Hepatocyte (in vitro differentiated cells): ENCODE measurements around the gene OSR1. TPM values are rescaled to one million over a fixed set of nuclear protein-coding genes. Genes with fewer than 3 reads are reported as not detected.
A peak's percentile ranks its signal among the peaks of the same experiment; 100 is the strongest.

Source experiments
- DNase-seq: peaks from one replicate; pipeline ENCODE4 v3.0.0-alpha.2; 2016; ENCODE audit warnings: low spot score
- H2AFZ ChIP-seq: fragments of 200-600 bp; sonication (generic); 2 replicates; pipeline ENCODE4 v1.6.0; 2016; ENCODE audit warnings: antibody characterized with exemption, mild to moderate bottlenecking
- H3K27ac ChIP-seq: fragments of 200-600 bp; sonication (generic); 2 replicates; pipeline ENCODE4 v1.5.1; 2016; ENCODE audit warnings: mild to moderate bottlenecking
- H3K27me3 ChIP-seq: fragments of 200-600 bp; sonication (generic); 2 replicates; pipeline ENCODE4 v1.6.1; 2016
- H3K36me3 ChIP-seq: fragments of 200-600 bp; sonication (generic); replicated peaks from 2 replicates; pipeline ENCODE4 v1.5.1; 2016; ENCODE audit warnings: low read depth; ENCODE audit not compliant: insufficient read depth
- H3K4me1 ChIP-seq: fragments of 200-600 bp; sonication (generic); 2 replicates; pipeline ENCODE4 v1.5.1; 2016; ENCODE audit warnings: mild to moderate bottlenecking, moderate library complexity; ENCODE audit not compliant: insufficient read depth
- H3K4me2 ChIP-seq: fragments of 200-600 bp; sonication (generic); 2 replicates; pipeline ENCODE4 v1.6.0; 2016
- H3K4me3 ChIP-seq: fragments of 200-600 bp; sonication (generic); 2 replicates; pipeline ENCODE4 v1.5.1; 2016; ENCODE audit warnings: mild to moderate bottlenecking
- H3K79me2 ChIP-seq: fragments of 200-600 bp; sonication (generic); 2 replicates; pipeline ENCODE4 v1.6.0; 2017; ENCODE audit warnings: mild to moderate bottlenecking
- H3K9me2 ChIP-seq: fragments of 200-600 bp; sonication (generic); replicated peaks from 2 replicates; pipeline ENCODE4 v1.6.0; 2017; ENCODE audit warnings: mild to moderate bottlenecking; ENCODE audit not compliant: insufficient read depth
- H3K9me3 ChIP-seq: fragments of 200-600 bp; sonication (generic); 2 replicates; pipeline ENCODE4 v1.5.1; 2016; ENCODE audit warnings: low read depth, mild to moderate bottlenecking
- H4K20me1 ChIP-seq: fragments of 200-600 bp; sonication (generic); 2 replicates; pipeline ENCODE4 v1.6.0; 2016; ENCODE audit warnings: mild to moderate bottlenecking; ENCODE audit not compliant: insufficient read depth, poor library complexity, severe bottlenecking
- CTCF ChIP-seq: fragments of 200-600 bp; sonication (generic); IDR thresholded peaks from 2 replicates; pipeline ENCODE4 v1.5.1; 2016; ENCODE audit warnings: antibody characterized with exemption, mild to moderate bottlenecking; ENCODE audit not compliant: poor library complexity
- EZH2 ChIP-seq: fragments of 200-600 bp; sonication (generic); IDR thresholded peaks from 2 replicates; pipeline ENCODE4 v1.6.1; 2016; ENCODE audit warnings: antibody characterized with exemption, mild to moderate bottlenecking, borderline replicate concordance
- EZH2phosphoT487 ChIP-seq: fragments of 200-600 bp; sonication (generic); IDR thresholded peaks from one replicate; pipeline ENCODE4 v1.6.1; 2018; ENCODE audit warnings: antibody characterized with exemption, mild to moderate bottlenecking, low read depth, moderate library complexity; ENCODE audit not compliant: unreplicated experiment, severe bottlenecking
- WGBS: methylation state at CpG from one replicate; pipeline ENCODE4 v1.1.6; 2016; ENCODE audit warnings: low lambda C conversion rate; ENCODE audit errors: missing lambda C conversion rate; 5-methylcytosine and 5-hydroxymethylcytosine counted together
- polyA plus RNA-seq: library from polyadenylated mRNA; unstranded; fragments of >200 nt; fragmentation: Nextera tagmentation; extraction: Ambion mirVana; gene quantifications from 2 replicates; pipeline ENCODE4 v1.2.1, GENCODE V29; 2016
- total RNA-seq: library from RNA; depleted of rRNA; stranded (reverse); fragments of >200 nt; gene quantifications from 2 replicates; pipeline ENCODE4 v1.2.3, GENCODE V29; 2014

The OSR1 gene
- total and polyA plus RNA-seq, 2 experiments from 2014 or later = 19.8 to 45.7 TPM

DNA sequence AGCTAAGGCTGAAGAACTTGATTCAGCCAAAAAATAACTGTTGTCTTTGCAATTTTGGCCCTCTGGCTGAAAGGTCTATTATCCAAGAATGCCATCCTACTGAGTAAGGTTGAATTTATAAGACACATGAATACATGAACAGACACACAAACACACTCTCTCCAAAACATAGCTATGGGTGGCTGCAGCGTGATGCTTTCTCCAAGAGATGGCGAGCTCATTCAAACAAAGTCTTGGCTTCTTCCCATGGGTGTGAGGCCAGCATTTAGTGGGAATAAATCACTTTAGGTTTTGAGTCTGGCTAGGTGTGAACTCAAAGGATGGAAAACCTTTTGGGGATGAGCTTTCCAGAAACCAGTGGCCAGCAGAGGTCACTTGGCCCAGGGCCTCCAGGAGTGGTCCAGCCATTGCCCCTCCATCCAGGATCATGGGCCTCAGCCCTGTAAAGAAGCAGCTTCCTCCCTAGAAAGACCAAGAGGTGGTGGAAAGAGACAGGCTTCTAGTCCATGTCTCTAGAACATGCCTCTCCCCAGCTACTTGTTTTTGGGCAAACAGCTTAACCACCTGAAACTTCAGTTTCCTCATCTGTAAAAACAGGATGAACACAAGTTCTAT is 11.0 kb upstream of the OSR1 start:
- no peak for DNase-seq
- Histone ChIP-seq H3K4me3 (no peak overlapping the region), H3K4me1 (no peaks in the 10 kb centered on the region), H3K4me2 (no peak overlapping the region), H4K20me1 (no peaks in the 10 kb centered on the region), H2AFZ (no peak overlapping the region), H3K27ac (no peak overlapping the region), H3K9me2 (no peaks in the 10 kb centered on the region), H3K36me3 (no peaks in the 10 kb centered on the region), H3K79me2 (no peaks in the 10 kb centered on the region), H3K9me3 (no peaks in the 10 kb centered on the region), H3K27me3 (peaks cover 7% of the 10 kb centered on the region)
- 78% methylated on average over 2 of the region's 2 CpGs for WGBS
- TF ChIP-seq CTCF (peak; percentile 42), EZH2phosphoT487 (no peak)

- Histone ChIP-seq H4K20me1 (no peaks in the 10 kb centered on the region), H3K4me3 (no peak overlapping the region), H3K36me3 (no peaks in the 10 kb centered on the region), H3K4me2 (no peak overlapping the region), H3K27me3 (peaks cover 14% of the 10 kb centered on the region), H3K9me2 (no peaks in the 10 kb centered on the region), H3K79me2 (no peaks in the 10 kb centered on the region), H3K9me3 (no peaks in the 10 kb centered on the region), H3K27ac (no peak overlapping the region), H2AFZ (no peak overlapping the region), H3K4me1 (no peaks in the 10 kb centered on the region)
- WGBS = 85% methylated on average over 4 of the region's 4 CpGs
- no peak for DNase-seq
- TF ChIP-seq EZH2phosphoT487 (no peak), EZH2 (no peak), CTCF (no peak)
Measured at GRCh38 chr2:19368760-19369159, 10.3 kb upstream of the OSR1 start.

- Histone ChIP-seq H4K20me1 (no peaks in the 10 kb centered on the region), H3K79me2 (no peaks in the 10 kb centered on the region)
Measured at GRCh38 chr2:19367326-19367725, 8.9 kb upstream of the OSR1 start.

More at GRCh38 chr2:19367326-19367725, 8.9 kb upstream of the OSR1 start:
- H3K27me3 ChIP-seq = peaks cover 20% of the 10 kb centered on the region
- H3K4me1 ChIP-seq = no peaks in the 10 kb centered on the region
- DNase-seq = no peak
- H3K9me3 ChIP-seq = no peaks in the 10 kb centered on the region
- WGBS = 65% methylated on average over 5 of the region's 5 CpGs
- no peak overlapping the region for H3K27ac ChIP-seq
- no peak overlapping the region for H3K4me3 ChIP-seq
- no peak overlapping the region for H2AFZ ChIP-seq
- no peaks in the 10 kb centered on the region for H3K9me2 ChIP-seq
- no peak overlapping the region for H3K4me2 ChIP-seq
- TF ChIP-seq EZH2 (no peak), CTCF (no peak), EZH2phosphoT487 (no peak)
- H3K36me3 ChIP-seq = no peaks in the 10 kb centered on the region
